GM12892 (cell line): Measurements from ENCODE around the gene SLC35E1.
A peak's percentile ranks its signal among the peaks of the same experiment; 100 is the strongest.

Source experiments
- DNase-seq: peaks from one replicate; pipeline ENCODE4 v3.0.0; 2011; ENCODE audit not compliant: insufficient read length
- FAIRE-seq: peaks from 2 replicates; lab custom pipeline; 2011; peaks lifted over from hg19 to GRCh38; lab: Jason Lieb, UNC
- POLR2A ChIP-seq: IDR thresholded peaks from 2 replicates; pipeline ENCODE4 v1.6.1; 2011; ENCODE audit warnings: low read depth, low read length, control low read depth
- POLR2AphosphoS5 ChIP-seq: IDR thresholded peaks from 2 replicates; pipeline ENCODE4 v1.6.1; 2011; ENCODE audit warnings: low read depth, low read length, control low read depth
- TAF1 ChIP-seq: IDR thresholded peaks from 2 replicates; pipeline ENCODE4 v1.6.1; 2011; ENCODE audit warnings: low read depth, mild to moderate bottlenecking, control low read depth, low read length, borderline replicate concordance

Gene SLC35E1

GRCh38 chr19:16522559-16523377, 49.4 kb downstream of the SLC35E1 start:
- FAIRE-seq (no peak), DNase-seq (no peak)
- TF ChIP-seq POLR2AphosphoS5 (no peak), POLR2A (no peak), TAF1 (no peak)

DNA sequence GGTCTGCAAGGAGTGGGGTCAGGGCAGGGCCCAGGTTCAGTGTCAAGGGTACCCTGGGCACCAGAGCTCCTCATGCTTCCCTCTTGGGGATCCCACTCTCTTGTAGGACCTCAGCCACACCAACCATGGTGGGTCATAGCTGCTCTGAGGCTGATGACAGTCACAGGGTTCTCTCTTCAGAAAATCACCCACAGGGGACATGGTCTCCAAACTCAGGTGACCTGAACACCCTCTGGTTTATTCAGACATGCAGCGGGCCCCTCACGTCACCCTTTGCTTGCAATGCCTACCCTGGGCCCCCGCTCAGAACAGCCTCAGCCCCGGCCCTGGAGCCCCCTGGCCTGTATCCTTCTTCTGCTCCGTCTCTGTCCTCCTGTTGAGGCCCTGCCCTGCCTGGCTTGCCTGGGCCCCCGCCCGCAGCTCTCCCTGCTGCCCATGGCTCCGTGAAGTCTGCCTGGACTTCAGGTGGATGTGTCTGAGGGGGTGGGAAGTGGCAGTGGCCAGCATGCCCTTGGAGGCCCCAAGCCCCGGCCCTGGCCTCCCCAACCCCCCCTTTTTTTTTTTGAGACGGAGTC, 50.4 kb downstream of the SLC35E1 start:
- no peak for DNase-seq
- TF ChIP-seq TAF1 (no peak), POLR2A (no peak), POLR2AphosphoS5 (0 out of 2 replicates have a peak, but pooled peaks have one; percentile 15)
- no peak for FAIRE-seq

DNA sequence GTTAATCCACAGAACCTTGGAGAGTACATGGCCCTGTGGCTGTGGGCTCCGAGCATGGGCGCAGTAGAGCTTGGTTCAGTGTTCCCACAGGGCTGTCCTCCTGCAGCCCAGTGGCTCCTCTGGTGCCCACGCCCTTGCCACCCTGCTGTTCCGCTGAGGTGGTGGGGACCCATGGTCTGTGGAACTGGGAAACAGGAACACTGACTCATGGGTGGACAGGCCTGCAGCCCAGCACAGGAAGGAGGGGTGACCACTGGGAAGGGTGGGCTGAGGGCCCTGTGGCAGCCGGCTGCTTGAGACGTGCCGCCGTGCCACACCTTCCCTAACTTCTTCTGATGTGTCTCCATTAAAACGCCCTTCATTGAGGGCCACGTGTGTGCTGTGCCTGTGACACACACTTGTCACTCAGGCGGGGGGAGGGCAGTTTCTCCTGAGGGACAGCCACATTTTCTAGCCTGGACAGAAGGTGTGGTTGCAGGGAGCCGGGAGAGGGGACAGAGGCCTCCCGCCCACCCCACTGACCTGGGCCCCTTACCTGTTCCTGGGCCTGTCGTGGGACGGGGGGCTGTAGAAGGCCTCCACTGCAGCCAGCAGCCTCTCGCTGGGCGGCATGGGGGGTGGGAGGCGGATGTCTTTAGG, 51.1 kb downstream of the SLC35E1 start:
- FAIRE-seq (no peak), DNase-seq (no peak)
- TF ChIP-seq TAF1, result no peak
- TF ChIP-seq POLR2AphosphoS5, result no peak
- no peak for TF ChIP-seq POLR2A

- no peak for FAIRE-seq
- no peak for TF ChIP-seq POLR2AphosphoS5
- TF ChIP-seq POLR2A, result no peak; the same call in 1 of the 2 replicates
- no peak for TF ChIP-seq TAF1
- no peak for DNase-seq
These were observed 51.9 kb downstream of the SLC35E1 start for GRCh38 chr19:16520074-16520973.

DNA sequence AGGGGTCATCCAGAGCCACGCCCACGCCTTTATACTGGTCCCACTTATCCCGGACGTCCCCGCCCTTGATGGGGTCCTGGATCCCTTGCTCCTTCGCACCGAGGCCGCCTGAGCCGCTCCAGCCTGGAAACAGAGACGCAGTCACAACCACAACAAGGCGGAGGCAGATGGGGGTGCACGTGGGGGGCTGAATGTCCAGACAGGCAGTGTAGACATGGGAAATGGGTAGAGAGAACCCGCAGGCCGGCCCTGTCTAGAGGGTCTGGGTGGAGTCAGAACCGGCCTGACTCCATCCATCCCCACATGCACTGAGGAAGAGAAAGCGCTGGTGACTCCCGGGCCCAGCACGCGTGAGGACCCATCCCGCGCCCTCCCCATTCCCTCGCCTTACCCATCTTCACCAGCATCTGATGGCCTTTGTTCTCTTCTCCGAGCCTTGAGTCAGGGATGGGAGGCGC, 53.0 kb downstream of the SLC35E1 start:
- FAIRE-seq (no peak), DNase-seq (no peak)
- TF ChIP-seq POLR2AphosphoS5, result no peak; the same call in 1 of the 2 replicates
- TF ChIP-seq TAF1, result no peak
- TF ChIP-seq POLR2A, result no peak

DNA sequence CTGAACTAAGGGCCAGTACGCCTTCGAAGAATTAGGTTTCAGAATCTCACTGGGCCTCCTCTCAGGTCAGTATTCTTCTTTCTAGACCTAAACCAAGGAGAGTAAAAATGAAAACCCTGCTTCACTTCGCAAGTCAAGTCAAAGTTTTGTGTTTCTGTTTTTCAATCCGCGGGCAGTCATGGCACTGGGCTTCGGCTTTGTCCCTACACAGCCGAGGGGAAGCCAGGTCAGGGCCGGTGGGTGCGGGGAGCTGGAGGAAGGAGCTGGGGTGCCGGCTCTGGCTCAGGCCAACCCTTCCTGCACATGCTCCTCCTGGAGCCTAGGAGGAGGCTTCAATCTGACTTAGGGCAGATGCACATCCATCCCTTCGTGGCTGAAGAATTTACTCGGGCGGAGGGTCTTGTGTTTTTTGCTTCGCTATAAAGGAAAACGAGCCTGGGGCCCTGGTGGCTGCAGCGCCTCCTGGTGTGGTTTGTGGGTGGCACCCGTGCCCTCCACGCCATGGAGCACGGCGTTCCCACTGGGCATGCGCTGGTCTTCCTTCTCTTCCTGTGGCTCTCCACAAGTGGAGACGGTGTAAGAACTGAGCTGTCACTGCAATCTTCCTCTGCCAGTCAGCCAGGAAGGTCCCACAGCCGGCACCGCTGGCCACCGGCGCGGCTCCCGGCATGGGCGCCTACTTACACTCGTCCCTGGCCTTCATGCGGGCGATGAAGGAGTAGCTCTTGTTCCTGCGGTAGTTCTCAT, 53.6 kb downstream of the SLC35E1 start:
- FAIRE-seq, result no peak
- DNase-seq, result no peak
- TF ChIP-seq POLR2A, result no peak
- TF ChIP-seq TAF1, result no peak
- TF ChIP-seq POLR2AphosphoS5, result no peak

GRCh38 chr19:16518061-16518460, 54.2 kb downstream of the SLC35E1 start:
- DNase-seq (no peak), FAIRE-seq (no peak)
- no peak for TF ChIP-seq POLR2AphosphoS5
- TF ChIP-seq POLR2A, result no peak
- TF ChIP-seq TAF1, result no peak

- TF ChIP-seq POLR2AphosphoS5 (peak; percentile 82), TAF1 (no peak), POLR2A (peak; percentile 67)
- FAIRE-seq, result no peak
- DNase-seq, result no peak
These were observed 55.1 kb downstream of the SLC35E1 start for GRCh38 chr19:16516923-16517610.

DNA sequence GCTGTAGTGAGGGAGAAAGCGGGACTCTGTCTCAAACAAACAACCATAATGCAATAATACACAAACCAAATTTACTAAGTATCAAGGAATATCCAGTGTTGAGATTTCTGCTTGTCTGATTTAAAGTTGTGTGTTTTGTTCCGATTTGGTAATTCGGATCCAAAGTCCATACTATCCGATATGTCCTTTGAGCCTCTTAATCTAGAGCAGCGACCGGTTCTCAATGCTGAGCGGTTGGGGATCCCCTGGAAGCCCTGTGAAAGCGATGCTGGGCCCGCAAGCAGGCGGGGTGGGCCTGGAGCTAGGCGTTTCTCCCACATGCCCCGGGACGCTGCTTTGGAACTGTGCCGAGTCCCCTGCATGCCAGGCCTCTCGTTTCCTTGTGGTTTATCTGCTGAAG, 55.8 kb downstream of the SLC35E1 start:
- DNase-seq (no peak), FAIRE-seq (no peak)
- TF ChIP-seq TAF1 (no peak), POLR2AphosphoS5 (no peak), POLR2A (no peak)
